Fibroblast of skin of scalp (primary cell): ENCODE measurements around the gene MARS1.

Source experiments
- DNase-seq: peaks from one replicate; pipeline ENCODE4 v3.0.0-alpha.2; 2013

Gene MARS1

GRCh38 chr12:57458665-57459054, 29.2 kb upstream of the MARS1 start:
- no peak for DNase-seq

DNA sequence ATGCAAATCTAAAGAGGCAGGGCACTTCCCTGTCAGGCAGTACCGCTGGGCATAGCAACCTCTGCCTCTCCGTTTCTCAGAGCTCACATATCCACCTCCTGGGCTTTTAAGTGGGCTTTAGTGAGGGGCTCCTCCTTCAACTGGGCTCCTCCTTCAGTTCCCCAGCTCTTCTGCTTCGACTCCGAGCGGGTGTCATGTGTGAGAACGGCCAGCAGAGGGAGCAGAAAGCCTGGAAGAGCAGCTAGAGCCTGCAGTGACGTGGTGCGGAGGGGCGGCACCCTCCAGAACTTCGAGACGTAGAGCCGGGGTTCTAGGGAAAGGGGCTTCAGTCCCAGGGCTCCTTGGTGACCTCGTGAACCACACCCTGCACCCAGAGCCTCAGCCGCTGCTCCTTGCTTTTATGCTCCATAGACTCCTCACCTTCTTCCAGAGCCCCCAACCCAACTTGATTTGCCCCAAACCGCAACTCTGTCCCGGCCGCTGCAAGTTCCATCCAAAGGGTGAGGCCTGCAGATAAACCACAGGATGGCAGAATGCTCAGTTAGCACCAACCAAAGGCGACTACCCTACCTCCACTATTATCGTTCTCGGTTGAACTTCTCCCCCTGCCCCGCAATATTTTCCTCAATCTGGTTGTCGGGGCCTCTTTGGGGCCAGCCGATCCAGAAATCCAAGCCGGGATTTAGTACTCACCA, 28.7 kb upstream of the MARS1 start:
- peak; percentile 98 for DNase-seq

DNA sequence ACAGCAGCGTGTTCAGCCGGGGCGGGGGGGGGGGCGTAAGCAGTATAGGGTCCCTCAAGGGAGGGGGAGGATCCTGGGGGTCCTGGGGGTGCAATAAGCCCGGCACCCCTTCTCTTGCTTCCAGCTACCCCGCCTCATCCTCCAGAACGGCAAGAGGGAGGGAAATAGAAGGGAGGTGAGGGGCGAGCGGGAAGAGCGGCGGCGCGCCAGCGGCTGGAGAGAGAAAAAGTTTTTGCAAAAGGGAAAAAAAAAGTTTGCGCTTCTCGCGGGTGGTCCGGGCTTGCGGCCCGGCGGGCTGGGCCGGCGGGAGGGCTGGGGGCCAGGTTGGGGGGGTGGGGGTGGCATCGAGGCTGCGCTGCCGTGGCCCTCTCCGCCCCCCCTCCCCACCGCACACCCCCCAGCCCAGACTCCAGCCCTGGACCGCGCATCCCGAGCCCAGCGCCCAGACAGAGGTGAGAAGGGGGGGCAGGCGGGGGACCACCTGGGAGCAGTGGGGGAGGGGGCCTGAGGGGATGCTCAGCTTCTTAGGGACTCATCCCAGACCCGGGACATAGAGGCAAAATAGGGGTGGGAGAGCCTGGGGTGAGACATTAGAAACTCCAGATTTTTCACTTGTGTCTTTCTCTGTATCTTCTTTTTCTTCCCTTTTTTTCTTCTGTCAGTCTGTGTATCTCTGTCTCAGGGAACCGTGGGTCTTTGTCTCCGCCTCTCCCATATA, 28.0 kb upstream of the MARS1 start, which contains the start of gene GLI1:
Gene GLI1 (plus strand): TSS at position 36 of the 718 bp plus-strand sequence. CDS start 3,907 bp downstream, outside the sequence.
- DNase-seq, result no peak

- no peak for DNase-seq
Observed at GRCh38 chr12:57460468-57460784, 27.4 kb upstream of the MARS1 start.

GRCh38 chr12:57460841-57461275, 27.0 kb upstream of the MARS1 start:
- DNase-seq, result peak; percentile 26

DNA sequence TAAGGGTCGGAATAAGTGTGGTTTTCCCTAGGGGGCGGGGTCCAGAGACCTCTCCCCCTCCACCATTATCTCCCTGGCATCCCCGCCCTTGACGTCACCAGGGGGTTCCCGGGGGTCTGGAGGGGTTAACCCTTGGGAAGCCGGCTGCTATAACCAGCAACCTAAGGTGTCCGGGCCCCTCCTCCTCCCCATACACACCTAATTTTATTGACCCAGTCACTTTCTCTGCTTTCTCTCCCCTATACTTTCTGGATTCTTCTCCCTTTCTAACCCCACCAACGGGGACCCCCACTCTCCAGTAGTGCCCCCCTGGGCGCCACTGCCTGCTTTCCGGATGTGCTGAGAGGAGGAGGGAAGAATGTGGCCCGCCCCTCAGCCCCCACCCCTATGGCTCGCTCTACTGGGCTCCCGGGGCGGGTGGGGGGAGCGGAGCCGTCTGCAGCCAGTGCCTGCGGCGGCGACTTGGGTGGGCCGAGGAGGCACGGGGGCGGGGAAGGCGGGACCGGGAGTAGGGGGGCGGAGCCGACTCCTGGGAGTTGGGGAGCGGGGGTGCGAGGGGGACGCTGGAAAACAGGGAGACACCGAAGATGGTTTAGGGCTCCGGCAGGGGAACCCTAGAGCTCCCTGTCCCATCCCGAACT, 26.5 kb upstream of the MARS1 start:
- DNase-seq, result peak; percentile 90

GRCh38 chr12:57461917-57462250, 26.0 kb upstream of the MARS1 start:
- DNase-seq, result no peak

DNA sequence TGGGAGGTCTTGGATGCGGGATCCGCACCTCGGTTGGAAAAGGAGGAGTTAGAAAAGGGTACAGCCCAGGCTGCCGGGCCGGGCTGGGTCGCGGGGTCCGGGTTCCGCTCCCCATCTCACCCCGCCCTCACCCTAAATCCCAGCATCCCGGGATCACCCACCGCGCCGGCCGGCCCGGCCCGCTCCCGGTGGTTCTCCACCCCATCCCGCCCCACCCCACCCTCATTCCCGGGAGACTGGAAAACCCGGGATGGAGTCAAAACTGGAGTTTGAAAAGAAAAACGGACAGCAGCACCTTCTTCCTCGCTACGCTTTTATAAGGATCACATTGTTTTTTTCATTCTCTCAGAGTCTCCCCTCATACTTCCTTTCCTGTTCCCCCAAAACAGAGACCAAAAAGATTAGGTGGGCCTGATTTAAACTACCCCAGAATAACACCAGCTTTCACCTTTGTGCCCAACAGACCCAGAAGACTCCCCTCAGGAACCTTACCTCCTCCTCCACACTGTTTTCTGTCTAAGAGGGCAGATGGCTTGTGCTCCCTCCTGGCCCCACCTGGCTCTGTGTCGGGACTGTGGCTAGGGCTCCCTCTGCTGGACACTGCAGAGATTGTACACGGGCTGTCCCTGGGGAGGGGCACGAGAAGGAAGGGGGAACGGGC, 25.5 kb upstream of the MARS1 start:
- peak; percentile 94 for DNase-seq

- no peak for DNase-seq
Observed at GRCh38 chr12:57462912-57463253, 25.0 kb upstream of the MARS1 start.

GRCh38 chr12:57464569-57464968, 23.3 kb upstream of the MARS1 start:
- no peak for DNase-seq

DNA sequence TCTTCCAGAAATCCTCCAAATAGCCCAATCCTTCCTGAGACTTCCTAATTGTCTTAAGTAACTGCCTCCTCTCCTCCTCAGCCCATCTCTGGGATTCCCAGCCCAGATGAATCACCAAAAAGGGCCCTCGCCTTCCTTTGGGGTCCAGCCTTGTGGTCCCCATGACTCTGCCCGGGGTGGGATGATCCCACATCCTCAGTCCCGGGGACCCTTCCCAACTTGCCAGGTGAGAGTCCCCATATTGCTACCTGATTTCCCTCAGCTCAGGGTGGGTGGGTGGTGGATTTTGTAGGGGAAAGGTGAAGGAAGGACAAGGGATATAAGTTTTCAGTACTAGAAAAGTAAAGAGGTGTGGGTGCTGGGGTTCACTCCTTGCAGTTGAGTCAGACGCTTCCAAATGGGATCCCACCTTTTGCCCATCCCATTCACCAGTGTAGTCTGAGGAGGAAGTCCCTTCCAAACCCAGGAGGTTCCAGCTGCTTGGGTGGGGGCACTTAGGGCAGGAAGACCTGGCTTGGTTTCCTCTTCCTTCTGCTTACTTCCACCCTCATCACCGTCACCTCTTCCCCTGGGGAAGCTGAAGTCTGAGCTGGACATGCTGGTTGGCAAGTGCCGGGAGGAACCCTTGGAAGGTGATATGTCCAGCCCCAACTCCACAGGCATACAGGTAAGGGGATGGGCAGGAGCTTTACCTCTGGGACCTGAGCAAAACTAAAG, 22.7 kb upstream of the MARS1 start:
- no peak for DNase-seq

- DNase-seq, result no peak
Observed at GRCh38 chr12:57465747-57466505, 21.9 kb upstream of the MARS1 start.

DNA sequence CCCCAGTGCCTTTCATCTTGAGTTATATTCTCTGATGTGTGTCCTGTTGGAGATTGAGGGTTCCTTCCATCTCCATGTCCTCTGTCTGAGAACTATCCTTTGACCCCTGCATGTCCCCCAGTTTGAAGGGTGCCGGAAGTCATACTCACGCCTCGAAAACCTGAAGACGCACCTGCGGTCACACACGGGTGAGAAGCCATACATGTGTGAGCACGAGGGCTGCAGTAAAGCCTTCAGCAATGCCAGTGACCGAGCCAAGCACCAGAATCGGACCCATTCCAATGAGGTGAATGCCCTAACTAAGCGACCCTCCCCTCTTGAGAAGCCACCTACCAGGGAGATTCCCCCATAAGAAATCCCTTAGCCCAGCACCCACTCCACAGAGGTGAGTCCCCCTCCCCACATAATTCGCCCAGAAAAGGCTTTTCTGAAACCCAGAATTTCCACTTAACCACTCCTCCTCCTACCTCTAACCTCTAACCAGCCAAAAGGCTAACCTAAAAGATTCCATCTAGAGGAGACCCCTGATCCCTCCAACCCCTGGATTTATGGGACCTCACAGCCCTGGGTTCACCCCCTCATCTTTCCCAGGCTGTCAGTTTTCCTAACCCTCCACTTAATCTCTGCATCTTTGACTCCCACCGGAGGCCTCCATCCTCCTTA, 20.5 kb upstream of the MARS1 start:
- no peak for DNase-seq

- DNase-seq, result no peak
Observed at GRCh38 chr12:57467915-57468314, 20.0 kb upstream of the MARS1 start.

DNA sequence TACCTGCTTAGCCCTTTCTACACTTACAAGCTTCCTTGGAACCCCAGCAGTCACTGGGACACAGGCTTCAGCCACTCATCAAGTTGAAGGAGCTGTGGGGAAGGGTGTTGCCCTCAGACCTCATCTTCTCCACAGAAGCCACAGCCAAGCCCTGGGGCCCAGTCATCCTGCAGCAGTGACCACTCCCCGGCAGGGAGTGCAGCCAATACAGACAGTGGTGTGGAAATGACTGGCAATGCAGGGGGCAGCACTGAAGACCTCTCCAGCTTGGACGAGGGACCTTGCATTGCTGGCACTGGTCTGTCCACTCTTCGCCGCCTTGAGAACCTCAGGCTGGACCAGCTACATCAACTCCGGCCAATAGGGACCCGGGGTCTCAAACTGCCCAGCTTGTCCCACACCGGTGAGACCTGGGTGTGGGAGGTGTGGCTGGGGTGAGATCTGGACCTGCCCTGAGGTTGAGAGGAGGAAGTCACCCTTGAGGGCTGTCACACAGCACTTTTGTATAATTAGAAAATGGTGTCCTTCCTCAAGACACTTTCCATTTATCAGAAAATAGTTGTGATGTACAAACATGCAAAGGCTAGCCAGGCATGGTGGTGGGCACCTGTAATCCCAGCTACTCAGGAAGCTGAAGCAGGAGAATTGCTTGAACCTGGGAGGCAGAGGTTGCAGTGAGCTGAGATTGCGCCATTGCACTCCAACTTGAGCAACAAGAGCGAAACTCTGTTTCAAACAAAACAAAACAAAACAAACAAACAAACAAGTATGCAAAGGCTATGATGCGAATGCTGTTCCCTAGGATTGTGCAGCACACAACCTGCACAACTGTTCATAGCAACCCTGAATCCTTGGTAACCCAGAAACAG, 18.3 kb upstream of the MARS1 start:
- DNase-seq, result no peak

- no peak for DNase-seq
Observed at GRCh38 chr12:57470286-57470969, 17.4 kb upstream of the MARS1 start.

GRCh38 chr12:57470970-57471656, 16.8 kb upstream of the MARS1 start:
- no peak for DNase-seq

GRCh38 chr12:57471661-57472060, 16.2 kb upstream of the MARS1 start:
- no peak for DNase-seq

DNA sequence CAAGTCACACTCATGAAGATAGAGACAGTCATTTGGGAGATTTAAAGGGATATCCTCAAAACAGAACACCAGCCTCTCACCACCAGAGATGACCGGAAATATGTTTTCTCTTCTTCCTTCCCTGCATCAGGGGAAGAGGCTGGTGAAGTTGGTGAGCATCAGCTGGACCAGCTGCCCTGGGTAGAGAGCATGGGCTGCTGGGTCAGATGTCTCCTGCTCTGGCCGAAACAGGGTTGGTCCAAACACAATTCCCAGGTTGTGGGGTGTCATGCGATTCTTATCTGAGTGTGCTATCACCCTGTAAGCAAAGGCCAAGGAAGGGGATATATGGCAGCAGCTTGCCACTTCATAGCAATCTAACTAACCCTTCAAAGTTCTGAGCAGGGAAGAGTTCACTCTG, 15.5 kb upstream of the MARS1 start:
- DNase-seq, result no peak
